Endodermal cell (in vitro differentiated cells): ENCODE results near the gene CHTOP. TPM values are rescaled to one million over a fixed set of nuclear protein-coding genes. Genes with fewer than 3 reads are reported as not detected.

Experiments
- DNase-seq: peaks from one replicate; pipeline ENCODE4 v3.0.0-alpha.2; 2017
- H3K27ac ChIP-seq: 2 replicates; pipeline ENCODE4 v1.5.1; 2013; ENCODE audit warnings: mild to moderate bottlenecking, low read depth, low read length, moderate library complexity
- H3K27me3 ChIP-seq: 2 replicates; pipeline ENCODE4 v1.6.1; 2013; ENCODE audit warnings: mild to moderate bottlenecking, low read length, moderate library complexity; ENCODE audit not compliant: insufficient read depth, control insufficient read depth, poor library complexity, severe bottlenecking
- H3K36me3 ChIP-seq: 2 replicates; pipeline ENCODE4 v1.7.0; 2013; ENCODE audit warnings: mild to moderate bottlenecking, low read length, moderate library complexity; ENCODE audit not compliant: control insufficient read depth, insufficient read depth
- H3K4me1 ChIP-seq: one replicate; pipeline ENCODE4 v1.7.0; 2013; ENCODE audit warnings: low read length; ENCODE audit not compliant: control insufficient read depth, insufficient read depth
- H3K4me3 ChIP-seq: 2 replicates; pipeline ENCODE4 v1.5.1; 2013; ENCODE audit warnings: mild to moderate bottlenecking, low read length, moderate library complexity
- H3K9ac ChIP-seq: 2 replicates; pipeline ENCODE4 v1.6.1; 2013; ENCODE audit warnings: mild to moderate bottlenecking, low read length, moderate library complexity; ENCODE audit not compliant: poor library complexity, severe bottlenecking; ENCODE audit errors: extremely low read depth
- H3K9me3 ChIP-seq: 2 replicates; pipeline ENCODE4 v1.6.1; 2013; ENCODE audit warnings: mild to moderate bottlenecking, low read length, moderate library complexity; ENCODE audit not compliant: control insufficient read depth
- H3K27ac Mint-ChIP-seq: 2 replicates; pipeline ENCODE4 v1.8.0; 2020; ENCODE audit warnings: mixed read lengths
- H3K27me3 Mint-ChIP-seq: 2 replicates; pipeline ENCODE4 v1.8.0; 2021; ENCODE audit warnings: mild to moderate bottlenecking, mixed read lengths; ENCODE audit not compliant: insufficient read depth
- H3K36me3 Mint-ChIP-seq: 2 replicates; pipeline ENCODE4 v1.8.0; 2020; ENCODE audit warnings: low read depth, mixed read lengths
- H3K4me1 Mint-ChIP-seq: 2 replicates; pipeline ENCODE4 v1.8.0; 2020; ENCODE audit warnings: mixed read lengths
- H3K4me3 Mint-ChIP-seq: 2 replicates; pipeline ENCODE4 v1.8.0; 2020; ENCODE audit warnings: mild to moderate bottlenecking, moderate library complexity, mixed read lengths
- H3K9me3 Mint-ChIP-seq: 2 replicates; pipeline ENCODE4 v1.8.0; 2020; ENCODE audit warnings: mild to moderate bottlenecking, mixed read lengths
- CTCF ChIP-seq: fragments of 200-600 bp; sonication (generic); conservative IDR thresholded peaks from 2 replicates; pipeline ENCODE4 v1.5.0; 2021; ENCODE audit warnings: antibody characterized with exemption, mild to moderate bottlenecking
- WGBS, 2 experiments: methylation state at CpG; one replicate each; pipeline versions ENCODE4 v1.1.5 to v1.1.7; 2013; ENCODE audit warnings: missing lambda C conversion rate in 2 of 2, mixed read lengths in 1 of 2; ENCODE audit not compliant: insufficient coverage in 1 of 2, insufficient read length in 1 of 2; 5-methylcytosine and 5-hydroxymethylcytosine counted together
- total RNA-seq, 2 donors: library from RNA; stranded (reverse); fragmentation: NEBNext Ultra II Directional in 1 of 2; extraction: Animal tissue kit (Norgen Biotek cat#: 25700) in 1 of 2; gene quantifications; 2 replicates in 1 of 2; 3 replicates in 1 of 2; pipeline ENCODE4 v1.2.1, GENCODE V29; 2021

The CHTOP gene
- total RNA-seq, 2 donors from 2014 or later, result 98.4 to 117 TPM

DNA sequence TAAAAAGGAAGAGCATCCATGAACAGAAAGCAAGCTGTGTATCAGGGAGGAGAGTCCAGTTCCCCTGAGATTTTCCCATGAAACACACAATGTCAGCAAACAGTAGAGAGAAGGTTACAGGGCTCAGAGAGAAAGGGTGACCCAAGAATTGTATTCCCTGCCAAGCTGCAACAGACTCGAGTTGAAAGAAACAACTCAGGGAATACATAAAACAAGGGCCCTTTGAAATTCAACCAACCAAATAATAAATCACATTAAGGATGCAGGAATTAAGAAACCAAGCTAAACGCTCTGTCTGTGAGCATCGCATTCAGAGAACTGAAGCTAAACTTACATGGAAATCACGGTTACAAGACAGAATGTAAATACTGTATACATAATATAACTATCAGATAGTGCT is 41.1 kb upstream of the CHTOP start:
- H3K4me3 Mint-ChIP-seq, result no peak overlapping the region
- H3K27me3 Mint-ChIP-seq, result no peaks in the 10 kb centered on the region
- DNase-seq, result no peak
- H3K27me3 ChIP-seq, result no peaks in the 10 kb centered on the region
- H3K27ac Mint-ChIP-seq, result no peak overlapping the region
- peak overlapping the region; percentile 51 for H3K27ac ChIP-seq
- H3K9ac ChIP-seq, result no peak overlapping the region
- no peaks in the 10 kb centered on the region for H3K9me3 ChIP-seq
- peaks cover 4% of the 10 kb centered on the region for H3K4me1 Mint-ChIP-seq
- H3K4me3 ChIP-seq, result no peak overlapping the region
- H3K36me3 ChIP-seq, result no peaks in the 10 kb centered on the region
- TF ChIP-seq CTCF, result no peak
- H3K36me3 Mint-ChIP-seq, result no peaks in the 10 kb centered on the region
- H3K9me3 Mint-ChIP-seq, result no peaks in the 10 kb centered on the region
- no peaks in the 10 kb centered on the region for H3K4me1 ChIP-seq
- WGBS, 2 experiments, result 57 to 89% methylated on average over 2 to 4 of the region's 4 CpGs

- no peak for DNase-seq
- H3K9ac ChIP-seq, result no peak overlapping the region
- no peak overlapping the region for H3K4me3 Mint-ChIP-seq
- H3K27ac Mint-ChIP-seq, result no peak overlapping the region
- no peaks in the 10 kb centered on the region for H3K36me3 ChIP-seq
- TF ChIP-seq CTCF, result no peak
- no peak overlapping the region for H3K27ac ChIP-seq
- WGBS, 2 experiments, result 92 to 95% methylated on average over 6 of the region's 6 CpGs
- no peaks in the 10 kb centered on the region for H3K27me3 Mint-ChIP-seq
- H3K4me1 Mint-ChIP-seq, result peaks cover 6% of the 10 kb centered on the region
- peaks cover 11% of the 10 kb centered on the region for H3K36me3 Mint-ChIP-seq
- no peaks in the 10 kb centered on the region for H3K9me3 Mint-ChIP-seq
- H3K27me3 ChIP-seq, result no peaks in the 10 kb centered on the region
- no peaks in the 10 kb centered on the region for H3K9me3 ChIP-seq
- H3K4me3 ChIP-seq, result no peak overlapping the region
- H3K4me1 ChIP-seq, result no peaks in the 10 kb centered on the region
Measured at GRCh38 chr1:153597206-153597605, 36.7 kb upstream of the CHTOP start.

DNA sequence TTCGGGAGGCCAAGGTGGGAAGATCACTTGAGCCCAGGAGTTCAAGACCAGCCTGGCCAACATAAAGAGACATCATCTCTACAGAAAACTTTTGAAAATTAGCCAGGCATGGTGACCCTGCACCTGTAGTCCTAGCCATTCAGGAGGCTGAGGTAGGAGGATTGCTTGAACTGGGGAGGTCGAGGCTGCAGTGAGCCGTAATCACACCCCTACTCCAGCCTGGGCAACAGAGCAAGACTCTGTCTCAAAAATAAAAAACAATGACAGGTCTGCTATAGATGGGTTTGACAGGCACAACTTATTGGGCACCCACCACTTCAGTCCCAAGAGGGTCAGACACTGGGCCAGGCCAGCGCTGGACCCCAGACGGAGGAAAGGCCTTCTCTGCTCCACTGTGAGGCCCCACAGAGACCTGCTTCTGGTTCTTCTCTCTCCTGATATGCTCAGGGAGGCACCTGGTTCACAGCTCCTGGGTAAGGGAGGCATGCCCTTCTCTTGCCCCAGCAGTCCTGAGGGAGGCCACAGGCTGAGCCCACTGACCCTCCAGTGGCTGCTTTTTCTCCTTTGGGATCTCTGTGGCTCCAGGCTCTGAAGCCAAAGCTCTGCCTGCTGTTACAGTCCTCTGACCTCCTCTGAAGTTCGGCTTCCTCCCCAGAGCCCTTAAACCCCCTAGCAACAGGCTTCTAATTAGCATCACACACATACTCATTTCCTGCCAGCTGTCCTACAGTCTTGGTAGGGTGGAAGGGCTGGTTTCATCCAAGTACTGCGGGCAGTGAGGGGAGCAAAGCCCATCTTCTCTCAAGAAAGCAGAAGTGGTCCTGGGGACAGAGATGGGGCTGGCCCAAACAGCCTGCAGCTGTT is 35.3 kb upstream of the CHTOP start:
- no peak overlapping the region for H3K27ac Mint-ChIP-seq
- H3K27ac ChIP-seq, result peak overlapping the region; percentile 76
- H3K4me1 Mint-ChIP-seq, result peaks cover 6% of the 10 kb centered on the region
- no peak overlapping the region for H3K9ac ChIP-seq
- H3K27me3 Mint-ChIP-seq, result no peaks in the 10 kb centered on the region
- no peaks in the 10 kb centered on the region for H3K4me1 ChIP-seq
- peaks cover 11% of the 10 kb centered on the region for H3K36me3 Mint-ChIP-seq
- no peaks in the 10 kb centered on the region for H3K27me3 ChIP-seq
- no peak overlapping the region for H3K4me3 Mint-ChIP-seq
- H3K9me3 ChIP-seq, result no peaks in the 10 kb centered on the region
- peak; percentile 78 for DNase-seq
- H3K9me3 Mint-ChIP-seq, result no peaks in the 10 kb centered on the region
- no peak overlapping the region for H3K4me3 ChIP-seq
- no peaks in the 10 kb centered on the region for H3K36me3 ChIP-seq
- no peak for TF ChIP-seq CTCF
- 67 to 83% methylated on average over 2 to 7 of the region's 7 CpGs for WGBS, 2 experiments
